T-helper 1 cell treated with Interleukin-12 subunit alpha and Interleukin-12 subunit beta and Interleukin-4 antibody, amounts not matched to agents 30 μg/mL and 1 μg/mL, for 36 hours (primary cell): ENCODE results near the gene TAGLN2.

Experiments used
- H3K27ac Mint-ChIP-seq: one replicate; pipeline ENCODE4 v1.8.0; 2021; ENCODE audit warnings: mild to moderate bottlenecking, mixed read lengths
- H3K27me3 Mint-ChIP-seq: one replicate; pipeline ENCODE4 v1.8.0; 2021; ENCODE audit warnings: low read depth, mixed read lengths
- H3K36me3 Mint-ChIP-seq: one replicate; pipeline ENCODE4 v1.8.0; 2021; ENCODE audit warnings: low read depth, mixed read lengths
- H3K4me1 Mint-ChIP-seq: one replicate; pipeline ENCODE4 v1.8.0; 2021; ENCODE audit warnings: low read depth, mixed read lengths
- H3K4me3 Mint-ChIP-seq: one replicate; pipeline ENCODE4 v1.8.0; 2021; ENCODE audit warnings: mild to moderate bottlenecking, moderate library complexity, mixed read lengths
- H3K9me3 Mint-ChIP-seq: one replicate; pipeline ENCODE4 v1.8.0; 2021; ENCODE audit warnings: mixed read lengths

TAGLN2 gene

GRCh38 chr1:159879136-159879535, 46.2 kb downstream of the TAGLN2 start:
- Mint-ChIP-seq H3K9me3 (no peaks in the 10 kb centered on the region), H3K27ac (no peak overlapping the region), H3K36me3 (no peaks in the 10 kb centered on the region), H3K4me3 (no peak overlapping the region), H3K4me1 (peaks cover 2% of the 10 kb centered on the region), H3K27me3 (peaks cover 15% of the 10 kb centered on the region)

- peaks cover 15% of the 10 kb centered on the region for H3K27me3 Mint-ChIP-seq
- no peaks in the 10 kb centered on the region for H3K36me3 Mint-ChIP-seq
- H3K4me1 Mint-ChIP-seq, result peaks cover 2% of the 10 kb centered on the region
- H3K4me3 Mint-ChIP-seq, result no peak overlapping the region
- no peaks in the 10 kb centered on the region for H3K9me3 Mint-ChIP-seq
- H3K27ac Mint-ChIP-seq, result no peak overlapping the region
These were observed 47.4 kb downstream of the TAGLN2 start for GRCh38 chr1:159877695-159878444.

DNA sequence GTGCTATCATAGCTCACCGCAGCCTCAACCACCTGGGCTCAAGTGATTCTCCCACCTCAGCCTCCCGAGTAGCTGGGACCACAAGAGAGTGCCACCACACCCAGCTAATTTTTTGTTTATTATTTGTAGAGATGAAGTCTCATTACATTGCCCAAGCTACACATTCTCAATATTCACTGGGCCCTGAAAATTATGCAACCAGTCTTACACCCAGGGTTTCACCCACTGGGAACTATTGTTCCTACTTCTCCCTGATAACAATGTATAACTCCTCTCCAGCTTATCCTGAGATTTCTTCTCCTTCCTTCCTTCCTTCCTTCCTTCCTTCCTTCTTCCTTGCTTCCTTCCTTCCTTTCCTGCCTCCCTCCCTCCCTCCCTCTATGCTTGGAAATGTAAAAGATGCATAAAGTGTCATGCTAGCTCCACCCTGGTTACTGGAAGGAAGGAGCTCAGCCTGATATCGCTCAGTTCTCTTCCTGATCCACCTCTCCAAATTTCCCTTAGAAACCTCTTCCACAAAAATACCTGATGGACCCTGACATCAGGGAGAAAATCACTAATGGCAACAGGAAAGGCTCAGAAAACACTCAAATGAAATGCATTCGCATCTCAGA, 51.7 kb downstream of the TAGLN2 start:
- Mint-ChIP-seq H3K4me3 (no peak overlapping the region), H3K36me3 (no peaks in the 10 kb centered on the region), H3K27me3 (peaks cover 14% of the 10 kb centered on the region), H3K27ac (no peak overlapping the region), H3K9me3 (no peaks in the 10 kb centered on the region), H3K4me1 (peaks cover 4% of the 10 kb centered on the region)

- no peaks in the 10 kb centered on the region for H3K36me3 Mint-ChIP-seq
- peaks cover 14% of the 10 kb centered on the region for H3K27me3 Mint-ChIP-seq
- H3K4me1 Mint-ChIP-seq, result peaks cover 4% of the 10 kb centered on the region
- no peak overlapping the region for H3K4me3 Mint-ChIP-seq
- H3K9me3 Mint-ChIP-seq, result no peaks in the 10 kb centered on the region
- no peak overlapping the region for H3K27ac Mint-ChIP-seq
These were observed 52.4 kb downstream of the TAGLN2 start for GRCh38 chr1:159872891-159873290.

DNA sequence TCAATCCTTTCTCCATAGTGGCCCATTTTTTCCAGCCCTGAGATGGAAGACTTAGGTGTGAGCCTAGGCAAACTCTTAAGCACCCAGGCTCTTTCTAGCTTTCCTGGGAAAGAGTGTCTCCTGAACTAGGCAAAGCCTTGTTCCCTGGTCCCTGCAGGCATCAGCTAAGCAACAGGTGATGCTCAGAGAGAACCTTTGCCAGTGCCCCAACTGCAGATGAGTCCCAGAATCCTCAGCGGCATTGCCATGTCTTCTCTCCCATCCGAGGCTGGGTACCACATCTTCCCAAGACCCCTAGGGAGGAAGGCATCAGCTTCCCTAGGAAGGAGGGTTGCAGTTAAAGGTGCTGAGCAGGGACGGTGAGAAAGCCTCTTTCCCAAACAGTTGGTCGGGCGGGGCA, 54.6 kb downstream of the TAGLN2 start:
- peaks cover 14% of the 10 kb centered on the region for H3K4me1 Mint-ChIP-seq
- H3K9me3 Mint-ChIP-seq, result no peaks in the 10 kb centered on the region
- H3K27ac Mint-ChIP-seq, result no peak overlapping the region
- H3K36me3 Mint-ChIP-seq, result no peaks in the 10 kb centered on the region
- peaks cover 21% of the 10 kb centered on the region for H3K27me3 Mint-ChIP-seq
- no peak overlapping the region for H3K4me3 Mint-ChIP-seq

DNA sequence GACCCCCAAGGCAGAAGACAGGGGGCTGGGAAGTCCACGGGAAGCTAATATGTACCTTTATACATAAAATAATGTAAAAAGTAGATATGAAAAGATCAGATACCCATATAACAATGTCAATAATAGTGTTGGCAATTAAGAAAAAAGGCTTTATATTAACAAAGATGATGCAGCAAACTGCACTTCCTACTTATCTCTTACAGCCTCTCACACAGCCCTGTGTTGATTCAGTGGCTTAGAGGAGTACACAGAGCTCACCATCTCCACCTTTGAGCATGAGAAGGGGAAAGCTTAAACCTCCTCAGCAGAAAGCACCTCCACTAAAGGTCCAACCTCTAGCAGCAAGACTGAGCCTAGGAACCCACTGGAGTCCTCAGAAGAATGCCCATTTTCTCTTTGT, 55.7 kb downstream of the TAGLN2 start:
- Mint-ChIP-seq H3K27me3 (peaks cover 22% of the 10 kb centered on the region), H3K4me1 (peaks cover 15% of the 10 kb centered on the region), H3K9me3 (no peaks in the 10 kb centered on the region), H3K36me3 (no peaks in the 10 kb centered on the region), H3K4me3 (no peak overlapping the region), H3K27ac (no peak overlapping the region)

GRCh38 chr1:159869173-159869572, 56.1 kb downstream of the TAGLN2 start:
- peaks cover 15% of the 10 kb centered on the region for H3K4me1 Mint-ChIP-seq
- H3K27me3 Mint-ChIP-seq, result peaks cover 22% of the 10 kb centered on the region
- H3K27ac Mint-ChIP-seq, result no peak overlapping the region
- no peak overlapping the region for H3K4me3 Mint-ChIP-seq
- no peaks in the 10 kb centered on the region for H3K9me3 Mint-ChIP-seq
- H3K36me3 Mint-ChIP-seq, result no peaks in the 10 kb centered on the region

DNA sequence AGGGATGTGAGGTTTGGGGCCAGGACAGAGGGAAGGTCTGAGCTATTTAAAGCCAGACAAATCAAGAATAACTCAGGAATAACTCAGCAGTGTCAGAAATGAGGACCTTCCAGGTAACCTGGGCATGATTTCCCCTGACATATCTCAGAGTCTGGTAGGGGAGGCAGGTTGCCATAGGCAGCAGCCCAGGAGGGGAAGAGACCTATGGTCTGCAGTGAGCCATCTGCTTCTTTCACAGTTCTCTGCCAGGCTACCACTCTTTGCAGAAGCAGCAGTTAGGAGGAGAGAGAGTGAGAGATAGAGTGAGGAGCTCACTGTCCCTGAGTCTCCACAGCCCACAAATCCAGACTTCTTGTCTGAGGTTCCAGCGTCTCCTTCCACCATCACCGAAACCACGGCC, 56.5 kb downstream of the TAGLN2 start:
- Mint-ChIP-seq H3K9me3 (no peaks in the 10 kb centered on the region), H3K36me3 (no peaks in the 10 kb centered on the region), H3K27ac (no peak overlapping the region), H3K27me3 (peaks cover 22% of the 10 kb centered on the region), H3K4me1 (peaks cover 15% of the 10 kb centered on the region), H3K4me3 (no peak overlapping the region)
